IMR-90 (cell line): ENCODE results near the gene TMEM259. TPM values are rescaled to one million over a fixed set of nuclear protein-coding genes. Genes with fewer than 3 reads are reported as not detected.
A peak's percentile ranks its signal among the peaks of the same experiment; 100 is the strongest.

Source experiments
- ATAC-seq: fragments of 200-7000 bp; cut with Tn5 transposase; 2 replicates; pipeline ENCODE4 v1.9.1; 2020; ENCODE audit warnings: low read depth, mild to moderate bottlenecking, moderate library complexity
- BruUV-seq: library from RNA; stranded (reverse); fragments of 400-500 nt; replicated peaks from 2 replicates; lab custom pipeline; 2021; lab: Mats Ljungman, UMichigan
- CTCF ChIA-PET: fragments of 300-600 bp; formaldehyde crosslinking; extraction: SDS; loops from one replicate; lab custom pipeline; 2021; ENCODE audit warnings: antibody characterized with exemption; lab: Yijun Ruan, JAX
- POLR2A ChIA-PET: fragments of 300-600 bp; sonication (Branson Sonifier 250); formaldehyde crosslinking; loops from one replicate; lab custom pipeline; 2022; ENCODE audit warnings: antibody characterized with exemption; ENCODE audit not compliant: unreplicated experiment; lab: Charles Lee
- DNase-seq: peaks from one replicate; pipeline ENCODE4 v3.0.0; 2013
- H2AFZ ChIP-seq: replicated peaks from 2 replicates; pipeline ENCODE3; 2013; ENCODE audit warnings: low read length, mild to moderate bottlenecking; ENCODE audit not compliant: poor library complexity
- H2AK5ac ChIP-seq: 2 replicates; pipeline ENCODE4 v1.6.1; 2013; ENCODE audit warnings: low read depth, low read length, inconsistent platforms
- H2AK9ac ChIP-seq: replicated peaks from 2 replicates; pipeline ENCODE3; 2013; ENCODE audit warnings: mild to moderate bottlenecking, low read depth, low read length, moderate library complexity; ENCODE audit not compliant: poor library complexity
- H2BK120ac ChIP-seq: 2 replicates; pipeline ENCODE4 v1.6.1; 2013; ENCODE audit warnings: low read depth, low read length, inconsistent platforms
- H2BK15ac ChIP-seq: 3 replicates; pipeline ENCODE4 v1.6.1; 2013; ENCODE audit warnings: low read depth, low read length, inconsistent platforms
- H2BK20ac ChIP-seq: 2 replicates; pipeline ENCODE4 v1.6.1; 2013; ENCODE audit warnings: low read depth, mild to moderate bottlenecking, inconsistent platforms, low read length, moderate library complexity
- H2BK5ac ChIP-seq: 2 replicates; pipeline ENCODE4 v1.6.1; 2013; ENCODE audit warnings: mild to moderate bottlenecking, low read depth, low read length, inconsistent platforms; ENCODE audit not compliant: poor library complexity, severe bottlenecking
- H3K14ac ChIP-seq: replicated peaks from 2 replicates; pipeline ENCODE4 v1.6.1; 2013; ENCODE audit warnings: low read depth, low read length, inconsistent platforms
- H3K18ac ChIP-seq: 2 replicates; pipeline ENCODE4 v1.6.1; 2013; ENCODE audit warnings: low read depth, low read length, control low read depth
- H3K23ac ChIP-seq: 2 replicates; pipeline ENCODE4 v1.6.1; 2013; ENCODE audit warnings: low read depth, low read length, inconsistent platforms
- H3K27ac ChIP-seq: 2 replicates; pipeline ENCODE4 v1.5.1; 2013; ENCODE audit warnings: mild to moderate bottlenecking, control low read depth, low read length; ENCODE audit not compliant: insufficient read depth
- H3K27me3 ChIP-seq: 2 replicates; pipeline ENCODE4 v1.6.1; 2013; ENCODE audit warnings: low read length; ENCODE audit not compliant: control insufficient read depth, insufficient read depth
- H3K36me3 ChIP-seq: 2 replicates; pipeline ENCODE4 v1.6.1; 2013; ENCODE audit warnings: low read length, mixed read lengths; ENCODE audit not compliant: control insufficient read depth, insufficient read depth
- H3K4ac ChIP-seq: 2 replicates; pipeline ENCODE4 v1.6.1; 2013; ENCODE audit warnings: low read depth, low read length, inconsistent platforms
- H3K4me1 ChIP-seq: 2 replicates; pipeline ENCODE4 v1.6.1; 2013; ENCODE audit warnings: low read length, mixed read lengths; ENCODE audit not compliant: control insufficient read depth, insufficient read depth
- H3K4me2 ChIP-seq: 2 replicates; pipeline ENCODE4 v1.6.1; 2013; ENCODE audit warnings: low read depth, mild to moderate bottlenecking, control low read depth, low read length, moderate library complexity
- H3K4me3 ChIP-seq: 2 replicates; pipeline ENCODE4 v1.5.1; 2013; ENCODE audit warnings: low read depth, mild to moderate bottlenecking, control low read depth, low read length, moderate library complexity; ENCODE audit not compliant: insufficient read depth
- H3K56ac ChIP-seq: 2 replicates; pipeline ENCODE4 v1.6.1; 2013; ENCODE audit warnings: low read length, inconsistent platforms; ENCODE audit not compliant: insufficient read depth; ENCODE audit errors: extremely low read depth
- H3K79me1 ChIP-seq, 2 experiments: 2 replicates each; pipeline ENCODE4 v1.6.1; 2013; ENCODE audit warnings: low read length in 2 of 2, inconsistent platforms in 1 of 2, low read depth in 1 of 2
- H3K9ac ChIP-seq: 2 replicates; pipeline ENCODE4 v1.6.1; 2013; ENCODE audit warnings: low read depth, low read length, control low read depth
- H3K9me1 ChIP-seq: 2 replicates; pipeline ENCODE4 v1.6.1; 2013; ENCODE audit warnings: low read length, inconsistent platforms; ENCODE audit not compliant: insufficient read depth
- H3K9me3 ChIP-seq: 2 replicates; pipeline ENCODE4 v1.6.1; 2013; ENCODE audit warnings: low read length; ENCODE audit not compliant: control insufficient read depth, insufficient read depth
- H4K20me1 ChIP-seq: 2 replicates; pipeline ENCODE4 v1.6.1; 2013; ENCODE audit warnings: low read length, inconsistent platforms; ENCODE audit not compliant: insufficient read depth
- H4K5ac ChIP-seq: 2 replicates; pipeline ENCODE4 v1.6.1; 2013; ENCODE audit warnings: mild to moderate bottlenecking, low read depth, low read length, control low read depth
- H4K8ac ChIP-seq, 2 experiments: 2 replicates each; pipeline ENCODE4 v1.6.1; 2013; ENCODE audit warnings: low read depth in 2 of 2, low read length in 2 of 2, control low read depth in 1 of 2, inconsistent platforms in 1 of 2
- H4K91ac ChIP-seq: 2 replicates; pipeline ENCODE4 v1.6.1; 2013; ENCODE audit warnings: low read depth, low read length, inconsistent platforms; ENCODE audit not compliant: insufficient read depth
- CTCF ChIP-seq: conservative IDR thresholded peaks from 2 replicates; pipeline ENCODE4 v1.5.1; 2012; ENCODE audit warnings: mild to moderate bottlenecking, low read depth, low read length, improper control_type of control experiment
- FOS ChIP-seq: fragments of 150-350 bp; IDR thresholded peaks from 2 replicates; pipeline ENCODE4 v1.6.1; 2016; ENCODE audit warnings: low read depth, low read length
- MAFK ChIP-seq: IDR thresholded peaks from 2 replicates; pipeline ENCODE4 v1.6.1; 2012; ENCODE audit warnings: low read depth, low read length, improper control_type of control experiment
- MXI1 ChIP-seq: IDR thresholded peaks from 2 replicates; pipeline ENCODE4 v1.6.1; 2012; ENCODE audit warnings: low read depth, mild to moderate bottlenecking, low read length, moderate library complexity, borderline replicate concordance
- RCOR1 ChIP-seq: IDR thresholded peaks from 2 replicates; pipeline ENCODE4 v1.6.1; 2012; ENCODE audit warnings: mild to moderate bottlenecking, low read length, improper control_type of control experiment; ENCODE audit not compliant: insufficient replicate concordance
- WGBS, 2 experiments: methylation state at CpG; one replicate each; pipeline versions ENCODE4 v1.1.5 to v1.1.7; 2013; ENCODE audit warnings: missing lambda C conversion rate in 2 of 2; ENCODE audit not compliant: insufficient read length in 1 of 2; ENCODE audit errors: extremely low coverage in 2 of 2; 5-methylcytosine and 5-hydroxymethylcytosine counted together
- dilution Hi-C: fragments of 300-500 bp; cut with HindIII; formaldehyde crosslinking; loops from one replicate; pipeline ENCODE4 v1.14.3; 2018; ENCODE audit warnings: low sequenced_read_pairs; ENCODE audit not compliant: unreplicated experiment
- in situ Hi-C: fragments of 300-500 bp; cut with MboI; formaldehyde crosslinking; loops from 3 replicates; pipeline ENCODE4 v1.14.3; 2019; ENCODE audit warnings: low sequenced_read_pairs, inconsistent platforms, mixed read lengths
- intact Hi-C: fragments of 100-400 bp; cut with micrococcal nuclease; formaldehyde crosslinking; loops from 2 replicates; pipeline ENCODE4 v1.10.0; 2022
- polyA plus RNA-seq, 3 experiments: library from polyadenylated mRNA; depleted of rRNA; stranded (reverse); fragments of >200 nt; gene quantifications; 2 replicates each; pipeline ENCODE4 v1.2.3, GENCODE V29; 2012; ENCODE audit warnings: low replicate concordance in 1 of 3
- total RNA-seq: library from RNA; depleted of rRNA; stranded (reverse); fragments of >200 nt; gene quantifications from 2 replicates; pipeline ENCODE4 v1.2.3, GENCODE V29; 2012

TMEM259 gene
- total and polyA plus RNA-seq, 2 of the 4 experiments (the other 2 are of a cell fraction), result 22.6 to 153 TPM

DNA sequence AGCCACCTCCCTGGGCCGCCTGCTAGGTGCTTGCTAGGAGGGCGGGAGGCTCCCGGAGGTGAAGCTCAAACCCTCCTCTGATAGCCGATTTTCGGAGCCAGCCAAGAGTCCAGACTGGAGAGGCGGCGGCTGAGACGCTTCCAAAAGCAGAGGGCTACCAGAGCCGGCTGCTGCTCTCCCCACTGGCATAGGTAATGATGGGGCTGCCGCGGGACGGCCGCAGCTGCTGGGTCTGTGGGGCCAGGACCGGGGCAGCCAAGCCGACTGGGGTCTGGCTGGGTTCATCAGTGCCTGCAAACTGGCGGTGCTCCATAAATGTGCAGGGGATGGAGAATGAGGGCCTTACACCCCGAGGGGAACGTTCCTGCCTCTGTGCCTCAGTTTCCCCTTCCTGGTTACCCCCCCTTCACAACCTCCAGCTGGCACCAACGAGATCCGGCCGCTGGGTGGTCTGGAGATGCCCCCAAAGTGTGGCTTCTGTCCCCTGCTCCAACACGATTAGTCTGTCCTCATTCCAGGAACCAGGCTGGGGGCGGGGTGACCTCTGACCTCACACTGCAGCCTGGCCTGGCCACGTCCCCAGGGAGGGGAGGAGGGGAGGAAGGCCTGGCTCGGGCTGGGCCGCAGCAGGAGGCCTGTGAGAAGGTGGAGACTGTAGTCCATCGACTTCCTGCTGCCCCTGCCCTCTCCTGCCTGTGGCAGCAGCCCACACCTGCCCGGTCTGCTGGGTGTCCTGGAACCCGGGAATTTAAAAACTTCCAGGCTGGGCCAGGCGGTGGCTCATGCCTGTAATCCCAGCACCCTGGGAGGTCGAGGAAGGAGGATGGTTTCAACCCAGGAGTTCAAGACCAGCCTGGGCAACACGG lies 40.6 kb downstream of the TMEM259 start (continued):
- TF ChIP-seq FOS, result no peak
- no peak for TF ChIP-seq RCOR1
- no peak for TF ChIP-seq MAFK

DNA sequence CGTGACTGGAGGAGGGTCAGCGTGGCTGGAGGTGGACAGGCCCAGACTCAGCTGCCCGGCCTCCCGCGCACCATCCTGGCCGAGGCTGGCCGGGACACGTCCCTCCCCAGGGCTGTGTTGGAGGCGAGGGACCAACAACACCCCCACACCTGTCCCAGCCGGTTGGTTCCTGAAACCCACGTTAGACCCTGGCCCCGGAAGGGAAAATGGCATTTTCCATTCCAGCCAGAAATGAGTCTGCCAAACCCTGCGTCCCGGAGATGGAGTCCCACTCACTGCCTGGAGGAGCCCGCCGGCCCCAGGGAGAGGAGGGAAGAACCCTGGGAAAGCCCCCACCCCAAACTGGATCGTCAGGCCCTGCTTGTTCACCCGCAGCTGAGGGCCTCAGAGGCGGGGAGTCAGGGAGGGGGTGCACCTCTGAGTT lies 41.6 kb downstream of the TMEM259 start:
- intact Hi-C loops (no loop called here), in situ Hi-C loops (no loop called here), dilution Hi-C loops (no loop called here)
- WGBS, 2 experiments, result 71% methylated on average over 8 of the region's 19 CpGs; no CpG with 5 or more reads in 1 of the 2 experiments
- Histone ChIP-seq H3K56ac (no peak overlapping the region), H3K36me3 (peaks cover 6% of the 10 kb centered on the region; the same call in 1 of the 2 replicates), H3K27me3 (no peaks in the 10 kb centered on the region), H2BK15ac (no peak overlapping the region), H2AFZ (no peak overlapping the region), H3K4me1 (peaks cover 11% of the 10 kb centered on the region), H3K4ac (no peak overlapping the region), H3K9me3 (no peaks in the 10 kb centered on the region), H3K9me1 (no peaks in the 10 kb centered on the region), H2BK5ac (no peak overlapping the region), H3K14ac (no peak overlapping the region), H4K91ac (no peak overlapping the region), H2AK9ac (peak overlapping the region; percentile 82), H3K18ac (no peak overlapping the region), H4K5ac (no peak overlapping the region), H2AK5ac (peak overlapping the region; percentile 50; the same call in 1 of the 2 replicates), H4K20me1 (no peaks in the 10 kb centered on the region), H2BK120ac (no peak overlapping the region), H3K79me1 (peaks cover 0 to 9% of the 10 kb centered on the region in 2 experiments; a peak in 2 of 4 replicates), H3K23ac (no peak overlapping the region), H2BK20ac (no peak overlapping the region), H3K4me2 (no peak overlapping the region), H3K27ac (no peak overlapping the region), H3K9ac (no peak overlapping the region), H4K8ac (no peak overlapping the region), H3K4me3 (no peak overlapping the region)
- POLR2A ChIA-PET, result no interaction called here
- ATAC-seq, result no peak
- CTCF ChIA-PET, result interaction anchor here (0.6 to 1.4 kb wide), 2 partner anchors 9 to 30 kb away, joined by 3 read pairs; no protein-coding TSS in a partner anchor
- TF ChIP-seq MAFK (no peak), MXI1 (no peak), CTCF (no peak)
- BruUV-seq, result no TSS peak
- no peak for DNase-seq
